ENCODE data around the gene ISG20L2. TPM values are rescaled to one million over a fixed set of nuclear protein-coding genes. Genes with fewer than 3 reads are reported as not detected.
A peak's percentile ranks its signal among the peaks of the same experiment; 100 is the strongest.

The ISG20L2 gene
- total RNA-seq, 1 experiment from 2014 or later: 41.7 TPM

DNA sequence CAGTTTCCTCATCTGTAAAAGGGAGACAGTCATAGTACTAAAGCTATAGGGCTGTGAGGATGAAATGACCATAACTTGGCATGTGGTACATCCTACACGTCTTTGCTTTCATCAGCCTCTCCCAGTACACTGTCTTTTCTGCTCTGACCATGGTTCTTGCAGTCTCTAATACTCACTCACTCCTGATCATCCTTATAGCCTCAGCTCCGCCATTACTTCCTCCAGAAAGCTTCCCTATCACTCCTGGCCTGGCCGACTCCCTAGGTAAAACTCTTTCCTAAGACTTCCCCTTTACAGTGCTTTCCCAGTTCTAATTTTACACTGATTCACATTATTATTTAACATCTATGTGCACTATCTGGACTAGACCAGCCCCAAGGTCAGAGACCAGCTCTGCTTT, 17.3 kb upstream of the ISG20L2 start:
- ChIA-PET RAD21 (ENCODE audit: low non-redundant PET in 1 of 2, low total read pairs in 2 of 2, uncharacterized antibody in 2 of 2, unreplicated experiment in 2 of 2) (no interaction called here), POLR2A (no interaction called here), CTCF (interaction anchor here (0.7 kb wide), 1 partner anchor 20 kb away, joined by 3 read pairs; no protein-coding TSS in a partner anchor)
- Histone ChIP-seq H3K4me2 (ENCODE audit: low read length) (peak overlapping the region; percentile 97), H3K79me2 (ENCODE audit: insufficient read depth, low read length) (peaks cover 78% of the 10 kb centered on the region), H3K36me3 (ENCODE audit: control insufficient read depth in 1 of 2, insufficient read depth in 2 of 2, low read length in 2 of 2) (peaks cover 16 to 21% of the 10 kb centered on the region in 2 experiments; a peak in 2 of 4 replicates), H3K9me3 (ENCODE audit: control insufficient read depth in 1 of 2, insufficient read depth in 1 of 2, low read depth in 1 of 2, low read length in 2 of 2) (no peaks in the 10 kb centered on the region), H3K4me3 (replicated peaks in 1 of 2; ENCODE audit: low read depth in 1 of 2, low read length in 2 of 2) (peak overlapping the region; percentile 58 to 97; a peak in 3 of 4 replicates), H2AFZ (ENCODE audit: low read depth, low read length, poor library complexity, severe bottlenecking) (no peak overlapping the region), H3K9me2 (ENCODE audit: insufficient read depth) (no peaks in the 10 kb centered on the region), H3K9ac (ENCODE audit: low read length) (peak overlapping the region; percentile 94), H3K27me3 (ENCODE audit: insufficient read depth, low read length) (no peaks in the 10 kb centered on the region), H3K27ac (ENCODE audit: low read depth, low read length) (peak overlapping the region; percentile 99), H3K4me1 (ENCODE audit: control insufficient read depth in 1 of 2, insufficient read depth in 2 of 2, low read length in 2 of 2) (peaks cover 35 to 72% of the 10 kb centered on the region in 2 experiments), H4K20me1 (ENCODE audit: insufficient read depth) (no peaks in the 10 kb centered on the region)
- TF ChIP-seq EGR1 (IDR thresholded peaks at IDR 0.05; ENCODE audit: low read depth) (no peak), SIN3A (IDR thresholded peaks at IDR 0.05; ENCODE audit: low read depth) (no peak), POLR2A (IDR thresholded peaks at IDR 0.05; ENCODE audit: borderline replicate concordance, extremely low read depth, insufficient read depth, insufficient read length) (no peak), POLR2AphosphoS5 (IDR thresholded peaks at IDR 0.05; ENCODE audit: low read depth, low read length) (no peak), ZFX (IDR thresholded peaks at IDR 0.05) (no peak), CBX3 (IDR thresholded peaks at IDR 0.05; ENCODE audit: low read depth) (no peak), RAD21 (IDR thresholded peaks at IDR 0.05; ENCODE audit: low read depth) (no peak), JUND (IDR thresholded peaks at IDR 0.05) (no peak), SP1 (IDR thresholded peaks at IDR 0.05; ENCODE audit: low read depth) (no peak), YY1 (IDR thresholded peaks at IDR 0.05; ENCODE audit: extremely low read depth, insufficient replicate concordance, low read depth, low read length) (no peak), EZH2 (IDR thresholded peaks at IDR 0.05) (no peak), ELF1 (IDR thresholded peaks at IDR 0.05; ENCODE audit: borderline replicate concordance, low read depth) (no peak), SRF (IDR thresholded peaks at IDR 0.05; ENCODE audit: low read depth) (no peak), EZH2phosphoT487 (IDR thresholded peaks at IDR 0.05; ENCODE audit: borderline replicate concordance) (no peak), CEBPB (IDR thresholded peaks at IDR 0.05; ENCODE audit: low read depth) (no peak)
- TF ChIP-seq, protein P1, sequence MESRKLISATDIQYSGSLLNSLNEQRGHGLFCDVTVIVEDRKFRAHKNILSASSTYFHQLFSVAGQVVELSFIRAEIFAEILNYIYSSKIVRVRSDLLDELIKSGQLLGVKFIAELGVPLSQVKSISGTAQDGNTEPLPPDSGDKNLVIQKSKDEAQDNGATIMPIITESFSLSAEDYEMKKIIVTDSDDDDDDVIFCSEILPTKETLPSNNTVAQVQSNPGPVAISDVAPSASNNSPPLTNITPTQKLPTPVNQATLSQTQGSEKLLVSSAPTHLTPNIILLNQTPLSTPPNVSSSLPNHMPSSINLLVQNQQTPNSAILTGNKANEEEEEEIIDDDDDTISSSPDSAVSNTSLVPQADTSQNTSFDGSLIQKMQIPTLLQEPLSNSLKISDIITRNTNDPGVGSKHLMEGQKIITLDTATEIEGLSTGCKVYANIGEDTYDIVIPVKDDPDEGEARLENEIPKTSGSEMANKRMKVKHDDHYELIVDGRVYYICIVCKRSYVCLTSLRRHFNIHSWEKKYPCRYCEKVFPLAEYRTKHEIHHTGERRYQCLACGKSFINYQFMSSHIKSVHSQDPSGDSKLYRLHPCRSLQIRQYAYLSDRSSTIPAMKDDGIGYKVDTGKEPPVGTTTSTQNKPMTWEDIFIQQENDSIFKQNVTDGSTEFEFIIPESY (IDR thresholded peaks at IDR 0.05; ENCODE audit: extremely low read depth, insufficient replicate concordance, low read length): no peak
- TF ChIP-seq, protein P2, sequence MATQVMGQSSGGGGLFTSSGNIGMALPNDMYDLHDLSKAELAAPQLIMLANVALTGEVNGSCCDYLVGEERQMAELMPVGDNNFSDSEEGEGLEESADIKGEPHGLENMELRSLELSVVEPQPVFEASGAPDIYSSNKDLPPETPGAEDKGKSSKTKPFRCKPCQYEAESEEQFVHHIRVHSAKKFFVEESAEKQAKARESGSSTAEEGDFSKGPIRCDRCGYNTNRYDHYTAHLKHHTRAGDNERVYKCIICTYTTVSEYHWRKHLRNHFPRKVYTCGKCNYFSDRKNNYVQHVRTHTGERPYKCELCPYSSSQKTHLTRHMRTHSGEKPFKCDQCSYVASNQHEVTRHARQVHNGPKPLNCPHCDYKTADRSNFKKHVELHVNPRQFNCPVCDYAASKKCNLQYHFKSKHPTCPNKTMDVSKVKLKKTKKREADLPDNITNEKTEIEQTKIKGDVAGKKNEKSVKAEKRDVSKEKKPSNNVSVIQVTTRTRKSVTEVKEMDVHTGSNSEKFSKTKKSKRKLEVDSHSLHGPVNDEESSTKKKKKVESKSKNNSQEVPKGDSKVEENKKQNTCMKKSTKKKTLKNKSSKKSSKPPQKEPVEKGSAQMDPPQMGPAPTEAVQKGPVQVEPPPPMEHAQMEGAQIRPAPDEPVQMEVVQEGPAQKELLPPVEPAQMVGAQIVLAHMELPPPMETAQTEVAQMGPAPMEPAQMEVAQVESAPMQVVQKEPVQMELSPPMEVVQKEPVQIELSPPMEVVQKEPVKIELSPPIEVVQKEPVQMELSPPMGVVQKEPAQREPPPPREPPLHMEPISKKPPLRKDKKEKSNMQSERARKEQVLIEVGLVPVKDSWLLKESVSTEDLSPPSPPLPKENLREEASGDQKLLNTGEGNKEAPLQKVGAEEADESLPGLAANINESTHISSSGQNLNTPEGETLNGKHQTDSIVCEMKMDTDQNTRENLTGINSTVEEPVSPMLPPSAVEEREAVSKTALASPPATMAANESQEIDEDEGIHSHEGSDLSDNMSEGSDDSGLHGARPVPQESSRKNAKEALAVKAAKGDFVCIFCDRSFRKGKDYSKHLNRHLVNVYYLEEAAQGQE (IDR thresholded peaks at IDR 0.05; ENCODE audit: low read depth): no peak
- TF ChIP-seq, protein P3, sequence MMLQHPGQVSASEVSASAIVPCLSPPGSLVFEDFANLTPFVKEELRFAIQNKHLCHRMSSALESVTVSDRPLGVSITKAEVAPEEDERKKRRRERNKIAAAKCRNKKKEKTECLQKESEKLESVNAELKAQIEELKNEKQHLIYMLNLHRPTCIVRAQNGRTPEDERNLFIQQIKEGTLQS (IDR thresholded peaks at IDR 0.05): no peak
- TF ChIP-seq, protein P4, sequence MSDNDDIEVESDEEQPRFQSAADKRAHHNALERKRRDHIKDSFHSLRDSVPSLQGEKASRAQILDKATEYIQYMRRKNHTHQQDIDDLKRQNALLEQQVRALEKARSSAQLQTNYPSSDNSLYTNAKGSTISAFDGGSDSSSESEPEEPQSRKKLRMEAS (IDR thresholded peaks at IDR 0.05): no peak
- intact Hi-C loops (cut with micrococcal nuclease): loop anchor here (10.0 kb wide), 1 partner anchor 241 kb away; the partner anchor contains the start of gene MEF2D
- DNase-seq (ENCODE audit: low read depth, low spot score) (no peak), ATAC-seq (no peak)
- BruUV-seq (replicated peaks): no TSS peak

Data from HCT116 (cell line).